CD14-positive monocyte (primary cell): Measurements from ENCODE around the gene NCOA7. TPM values are rescaled to one million over a fixed set of nuclear protein-coding genes. Genes with fewer than 3 reads are reported as not detected.
A peak's percentile ranks its signal among the peaks of the same experiment; 100 is the strongest.

Experiments used
- DNase-seq, 3 donors: peaks; one replicate each; pipeline ENCODE4 v3.0.0-alpha.2; 2011 to 2022
- H2AFZ ChIP-seq: 2 replicates; pipeline ENCODE4 v1.6.0; 2012; ENCODE audit warnings: mild to moderate bottlenecking, low read depth, low read length, inconsistent platforms; ENCODE audit not compliant: insufficient read depth, poor library complexity, severe bottlenecking
- H3K27ac ChIP-seq, 2 donors: 1 replicate in 1 of 2; 2 replicates in 1 of 2; pipeline ENCODE4 v1.5.1; 2012 to 2013; ENCODE audit warnings: low read length in 2 of 2, control low read depth in 1 of 2, inconsistent platforms in 1 of 2, low read depth in 1 of 2, mild to moderate bottlenecking in 1 of 2
- H3K27me3 ChIP-seq, 2 donors: one replicate each; pipeline versions ENCODE4 v1.6.0 to v1.6.1; 2011 to 2013; ENCODE audit warnings: low read length in 2 of 2; ENCODE audit not compliant: control insufficient read depth in 2 of 2, insufficient read depth in 2 of 2
- H3K36me3 ChIP-seq, 2 donors: replicated peaks in 1 of 2; 1 replicate in 1 of 2; 2 replicates in 1 of 2; pipeline versions ENCODE4 v1.5.1 to v1.6.1; 2012 to 2013; ENCODE audit warnings: low read length in 2 of 2, control low read depth in 1 of 2, inconsistent platforms in 1 of 2, mild to moderate bottlenecking in 1 of 2; ENCODE audit not compliant: insufficient read depth in 2 of 2, control insufficient read depth in 1 of 2
- H3K4me1 ChIP-seq, 2 donors: 1 replicate in 1 of 2; 2 replicates in 1 of 2; pipeline versions ENCODE4 v1.5.1 to v1.6.1; 2012 to 2013; ENCODE audit warnings: low read length in 2 of 2, control low read depth in 1 of 2, inconsistent platforms in 1 of 2, mild to moderate bottlenecking in 1 of 2, moderate library complexity in 1 of 2; ENCODE audit not compliant: insufficient read depth in 2 of 2, control insufficient read depth in 1 of 2
- H3K4me2 ChIP-seq: replicated peaks from 2 replicates; pipeline ENCODE3; 2012; ENCODE audit warnings: low read length, moderate library complexity, mild to moderate bottlenecking; ENCODE audit not compliant: poor library complexity, severe bottlenecking; ENCODE audit errors: extremely low read depth
- H3K4me3 ChIP-seq, 3 experiments: fragments of 200-600 bp in 1 of 3; sonication (generic) in 1 of 3; replicated peaks in 1 of 3; 1 replicate in 2 of 3; 2 replicates in 1 of 3; pipeline ENCODE4 v1.5.1; 2011 to 2013; ENCODE audit warnings: low read length in 3 of 3, mild to moderate bottlenecking in 3 of 3, control low read depth in 2 of 3, low read depth in 2 of 3, inconsistent platforms in 1 of 3, moderate library complexity in 1 of 3
- H3K79me2 ChIP-seq: 2 replicates; pipeline ENCODE4 v1.6.0; 2012; ENCODE audit warnings: mild to moderate bottlenecking, control low read depth, inconsistent platforms, low read length, moderate library complexity; ENCODE audit not compliant: insufficient read depth
- H3K9ac ChIP-seq: 2 replicates; pipeline ENCODE4 v1.6.0; 2017; ENCODE audit warnings: low read length, mild to moderate bottlenecking; ENCODE audit not compliant: insufficient read depth, poor library complexity, severe bottlenecking
- H3K9me3 ChIP-seq, 2 donors: replicated peaks in 1 of 2; 1 replicate in 1 of 2; 2 replicates in 1 of 2; pipeline versions ENCODE4 v1.5.1 to v1.6.1; 2012 to 2013; ENCODE audit warnings: low read length in 2 of 2, control low read depth in 1 of 2; ENCODE audit not compliant: control insufficient read depth in 1 of 2, insufficient read depth in 1 of 2
- H4K20me1 ChIP-seq: 2 replicates; pipeline ENCODE4 v1.6.0; 2012; ENCODE audit warnings: mild to moderate bottlenecking, low read length, control low read depth, moderate library complexity; ENCODE audit not compliant: insufficient read depth
- H3K27ac Mint-ChIP-seq, 7 donors: one replicate each; pipeline ENCODE4 v1.8.0; 2020; ENCODE audit warnings: mild to moderate bottlenecking in 7 of 7, mixed read lengths in 7 of 7, moderate library complexity in 6 of 7, inconsistent platforms in 2 of 7
- H3K27me3 Mint-ChIP-seq, 3 donors: one replicate each; pipeline ENCODE4 v1.8.0; 2021 to 2022; ENCODE audit warnings: low read depth in 3 of 3, mild to moderate bottlenecking in 3 of 3, mixed read lengths in 3 of 3, moderate library complexity in 3 of 3, inconsistent platforms in 1 of 3
- H3K36me3 Mint-ChIP-seq, 2 donors: one replicate each; pipeline ENCODE4 v1.8.0; 2020; ENCODE audit warnings: mixed read lengths in 2 of 2, inconsistent platforms in 1 of 2, mild to moderate bottlenecking in 1 of 2
- H3K4me1 Mint-ChIP-seq: one replicate; pipeline ENCODE4 v1.8.0; 2020; ENCODE audit warnings: mild to moderate bottlenecking, mixed read lengths
- H3K4me3 Mint-ChIP-seq, 2 donors: one replicate each; pipeline ENCODE4 v1.8.0; 2020; ENCODE audit warnings: mild to moderate bottlenecking in 2 of 2, mixed read lengths in 2 of 2, moderate library complexity in 1 of 2
- H3K9me3 Mint-ChIP-seq, 7 donors: one replicate each; pipeline ENCODE4 v1.8.0; 2020 to 2022; ENCODE audit warnings: mixed read lengths in 7 of 7, mild to moderate bottlenecking in 6 of 7, moderate library complexity in 6 of 7, inconsistent platforms in 2 of 7
- CTCF ChIP-seq: fragments of 200-600 bp; IDR thresholded peaks from one replicate; pipeline ENCODE4 v1.8.0; 2022; ENCODE audit warnings: antibody characterized with exemption, mild to moderate bottlenecking
- WGBS: methylation state at CpG from one replicate; pipeline ENCODE4 v1.1.5; 2013; ENCODE audit warnings: missing lambda C conversion rate; ENCODE audit not compliant: insufficient coverage; 5-methylcytosine and 5-hydroxymethylcytosine counted together
- intact Hi-C, 2 donors: fragments of 100-400 bp; cut with micrococcal nuclease; formaldehyde crosslinking; loops; one replicate each; pipeline versions ENCODE4 v1.15.0 to v1.15.1; 2023
- polyA plus RNA-seq, 3 donors: library from polyadenylated mRNA; depleted of rRNA in 1 of 3; unstranded in 2 of 3; stranded (reverse) in 1 of 3; fragments of 300-500 nt in 2 of 3; fragments of >200 nt in 1 of 3; fragmentation: Illumina TruSeq in 2 of 3; gene quantifications; 1 replicate in 2 of 3; 2 replicates in 1 of 3; pipeline ENCODE4 v1.2.3, GENCODE V29; 2012 to 2021

NCOA7 gene
- polyA plus RNA-seq, 3 donors, result 8.3 to 21.9 (median 11.2) TPM

GRCh38 chr6:125752773-125753172 is 38.0 kb upstream of the NCOA7 start:
- Histone ChIP-seq H3K4me3 (no peak overlapping the region), H4K20me1 (no peaks in the 10 kb centered on the region), H3K4me2 (no peak overlapping the region), H3K79me2 (no peaks in the 10 kb centered on the region), H3K27ac (no peak overlapping the region), H3K9ac (no peak overlapping the region), H3K36me3 (no peaks in the 10 kb centered on the region), H3K9me3 (peaks cover 5 to 8% of the 10 kb centered on the region in 2 donors), H3K4me1 (peaks cover 27 to 31% of the 10 kb centered on the region in 2 donors), H3K27me3 (peaks cover 84 to 88% of the 10 kb centered on the region in 2 donors), H2AFZ (no peak overlapping the region)
- intact Hi-C loops, result loop anchor here in 1 of 2 donors (5.0 kb wide), 1 partner anchor 440 kb away; no protein-coding TSS in a partner anchor
- WGBS, result no CpG with 5 or more reads among the region's 2 CpGs
- peaks cover 0 to 23% (median 13%) of the 10 kb centered on the region in 7 donors for H3K9me3 Mint-ChIP-seq
- peaks cover 63 to 79% (median 70%) of the 10 kb centered on the region in 3 donors for H3K27me3 Mint-ChIP-seq
- H3K4me1 Mint-ChIP-seq, result peaks cover 25% of the 10 kb centered on the region
- peaks cover 6 to 13% of the 10 kb centered on the region in 2 donors for H3K36me3 Mint-ChIP-seq
- no peak for DNase-seq
- peak overlapping the region in 1 of 2 donors; percentile 73 for H3K4me3 Mint-ChIP-seq
- TF ChIP-seq CTCF, result no peak
- no peak overlapping the region for H3K27ac Mint-ChIP-seq

DNA sequence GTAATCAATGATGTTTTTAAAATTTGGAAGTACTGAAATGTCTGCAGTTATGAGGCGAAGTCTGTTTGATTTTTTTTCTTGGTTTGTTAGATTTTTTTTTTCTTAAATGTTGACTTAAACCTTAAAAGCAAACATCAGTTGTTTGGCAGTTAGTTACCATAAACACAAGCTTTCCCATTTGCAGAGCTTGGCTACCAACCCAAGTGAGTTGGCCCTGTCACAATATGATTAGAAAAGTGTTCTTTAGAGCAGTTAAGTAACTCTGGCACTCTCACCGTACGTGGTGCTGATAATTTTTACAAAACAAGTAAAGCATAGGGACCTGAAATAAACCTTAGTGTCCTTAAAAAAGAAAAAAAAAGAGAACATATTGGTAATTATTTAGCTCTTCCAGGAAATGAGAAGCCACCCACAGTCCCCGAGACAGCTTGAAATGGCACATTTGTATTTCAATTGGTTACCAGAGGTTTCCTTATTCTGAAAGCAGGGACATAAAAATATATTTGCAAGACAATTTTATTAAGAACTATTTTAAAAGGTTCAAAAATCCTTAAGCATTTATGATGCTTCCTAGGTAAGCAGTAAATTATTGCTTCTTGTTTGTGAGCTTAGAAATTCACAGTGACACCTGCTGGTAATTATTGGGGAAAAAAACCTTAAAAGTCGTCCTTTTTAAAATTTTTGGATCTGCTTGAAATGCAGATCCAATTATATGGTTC is 37.4 kb upstream of the NCOA7 start:
- peak in 2 of 3 donors; percentile 11 to 20 for DNase-seq
- peaks cover 78 to 85% of the 10 kb centered on the region in 2 donors for H3K27me3 ChIP-seq

More for the DNA sequence above, 37.4 kb upstream of the NCOA7 start:
- H3K4me2 ChIP-seq, result no peak overlapping the region
- H2AFZ ChIP-seq, result no peak overlapping the region
- no peaks in the 10 kb centered on the region for H4K20me1 ChIP-seq
- H3K9me3 Mint-ChIP-seq, result peaks cover 0 to 17% (median 11%) of the 10 kb centered on the region in 7 donors
- H3K9ac ChIP-seq, result no peak overlapping the region
- peak overlapping the region in 1 of 2 donors; percentile 73 for H3K4me3 Mint-ChIP-seq
- H3K27ac Mint-ChIP-seq, result no peak overlapping the region
- H3K36me3 ChIP-seq, result no peaks in the 10 kb centered on the region
- peaks cover 0 to 7% of the 10 kb centered on the region in 2 donors for H3K9me3 ChIP-seq
- H3K27ac ChIP-seq, result no peak overlapping the region
- intact Hi-C loops, result loop anchor here in 1 of 2 donors (5.0 kb wide), 1 partner anchor 441 kb away; no protein-coding TSS in a partner anchor
- no peaks in the 10 kb centered on the region for H3K79me2 ChIP-seq
- peaks cover 6 to 13% of the 10 kb centered on the region in 2 donors for H3K36me3 Mint-ChIP-seq
- H3K4me3 ChIP-seq, result no peak overlapping the region
- peak; percentile 56 for TF ChIP-seq CTCF
- no CpG with 5 or more reads among the region's 5 CpGs for WGBS
- H3K4me1 Mint-ChIP-seq, result peaks cover 19% of the 10 kb centered on the region
- H3K4me1 ChIP-seq, result peaks cover 21 to 25% of the 10 kb centered on the region in 2 donors
- H3K27me3 Mint-ChIP-seq, result peaks cover 57 to 73% (median 65%) of the 10 kb centered on the region in 3 donors
